Aorta (tissue), 5 donors: ENCODE measurements around the gene ANO6. TPM values are rescaled to one million over a fixed set of nuclear protein-coding genes. Genes with fewer than 3 reads are reported as not detected.

Experiments used
- ATAC-seq: fragments of 200-7000 bp; cut with Tn5 transposase; one replicate; pipeline ENCODE4 v1.9.1; 2022; ENCODE audit warnings: moderate library complexity; ENCODE audit not compliant: low FRiP score
- DNase-seq, 2 donors: peaks; one replicate each; pipeline ENCODE4 v3.0.0-alpha.2; 2020
- H3K27ac ChIP-seq, 2 donors: one replicate each; pipeline ENCODE4 v1.5.1; 2013; ENCODE audit warnings: low read length in 2 of 2, mild to moderate bottlenecking in 2 of 2, moderate library complexity in 2 of 2, control low read depth in 1 of 2, inconsistent platforms in 1 of 2, low read depth in 1 of 2
- H3K27me3 ChIP-seq, 2 donors: one replicate each; pipeline ENCODE4 v1.6.1; 2013; ENCODE audit warnings: control low read depth in 1 of 2, low read length in 1 of 2, mild to moderate bottlenecking in 1 of 2, moderate library complexity in 1 of 2; ENCODE audit not compliant: insufficient read depth in 2 of 2, control insufficient read depth in 1 of 2
- H3K36me3 ChIP-seq, 2 donors: one replicate each; pipeline ENCODE4 v1.6.1; 2013; ENCODE audit warnings: control low read depth in 1 of 2, low read length in 1 of 2, mild to moderate bottlenecking in 1 of 2; ENCODE audit not compliant: insufficient read depth in 2 of 2, control insufficient read depth in 1 of 2
- H3K4me1 ChIP-seq, 2 donors: one replicate each; pipeline ENCODE4 v1.6.1; 2013; ENCODE audit warnings: low read length in 2 of 2, control low read depth in 1 of 2, mild to moderate bottlenecking in 1 of 2, moderate library complexity in 1 of 2; ENCODE audit not compliant: insufficient read depth in 2 of 2, control insufficient read depth in 1 of 2
- H3K4me3 ChIP-seq, 2 donors: one replicate each; pipeline ENCODE4 v1.5.1; 2013; ENCODE audit warnings: low read length in 2 of 2, control low read depth in 1 of 2, mild to moderate bottlenecking in 1 of 2
- H3K9me3 ChIP-seq: one replicate; pipeline ENCODE4 v1.6.1; 2013; ENCODE audit warnings: mild to moderate bottlenecking, low read length; ENCODE audit not compliant: control insufficient read depth
- WGBS, 2 donors: extraction: QIAGEN DNeasy Blood & Tissue Kit; methylation state at CpG; one replicate each; pipeline ENCODE4 v1.1.7; 2013; 5-methylcytosine and 5-hydroxymethylcytosine counted together
- intact Hi-C, 2 donors: fragments of 100-400 bp; cut with DNase I; formaldehyde crosslinking; loops; one replicate each; pipeline versions ENCODE4 v1.14.2 to v1.15.0; 2022
- polyA plus RNA-seq, 2 donors: library from polyadenylated mRNA; stranded (reverse); fragments of 200-250 nt; gene quantifications; one replicate each; pipeline ENCODE4 v1.2.3, GENCODE V29; 2013
- total RNA-seq, 2 donors: library from RNA; stranded (reverse); fragmentation: NEBNext Ultra II Directional; extraction: Animal tissue kit (Norgen Biotek cat#: 25700); gene quantifications; one replicate each; pipeline ENCODE4 v1.2.1, GENCODE V29; 2021
- donor health status: healthy with polysubstance abuse.
- donor health status: Bipolar disorder and iron deficiency.
- donor health status: DM: no; HTN: no; CAD: no.
- donor health status: DM: no; HTN: no; CAD: no.
- donor health status: DM: yes; HTN: yes; CAD: no.

ANO6 gene
- total and polyA plus RNA-seq, 4 donors: 16.0 to 129 (median 64.6) TPM

GRCh38 chr12:45183246-45183645 is 32.6 kb upstream of the ANO6 start:
- WGBS, 2 donors: 27 to 30% methylated on average over 2 of the region's 2 CpGs
- H3K4me1 ChIP-seq: no peaks in the 10 kb centered on the region
- no peaks in the 10 kb centered on the region for H3K36me3 ChIP-seq
- ATAC-seq (no peak), DNase-seq (no peak)
- intact Hi-C loops: loop anchor here in 1 of 2 donors (5.0 to 10.0 kb wide), 2 partner anchors 204 to 542 kb away; partner anchors contain the start of gene ARID2
- H3K27me3 ChIP-seq: no peaks in the 10 kb centered on the region
- H3K27ac ChIP-seq: no peak overlapping the region
- H3K4me3 ChIP-seq: no peak overlapping the region
- peaks cover 3% of the 10 kb centered on the region for H3K9me3 ChIP-seq

GRCh38 chr12:45184147-45184963 is 31.5 kb upstream of the ANO6 start:
- peak overlapping the region in 1 of 2 donors; percentile 36 for H3K27ac ChIP-seq
- H3K4me3 ChIP-seq: no peak overlapping the region
- DNase-seq (no peak), ATAC-seq (no peak)
- peaks cover 1% of the 10 kb centered on the region for H3K9me3 ChIP-seq
- intact Hi-C loops: loop anchor here in 1 of 2 donors (5.0 to 10.0 kb wide), 2 partner anchors 203 to 540 kb away; partner anchors contain the start of gene ARID2
- 53 to 54% methylated on average over 6 of the region's 6 CpGs for WGBS, 2 donors
- no peaks in the 10 kb centered on the region for H3K4me1 ChIP-seq
- no peaks in the 10 kb centered on the region for H3K27me3 ChIP-seq
- H3K36me3 ChIP-seq: no peaks in the 10 kb centered on the region

GRCh38 chr12:45186762-45187161 is 29.1 kb upstream of the ANO6 start:
- intact Hi-C loops: loop anchor here in 1 of 2 donors (10.0 kb wide), 1 partner anchor 538 kb away; the partner anchor contains the start of gene ARID2
- ATAC-seq (no peak), DNase-seq (no peak)
- no peak overlapping the region for H3K4me3 ChIP-seq
- no peaks in the 10 kb centered on the region for H3K4me1 ChIP-seq
- H3K36me3 ChIP-seq: no peaks in the 10 kb centered on the region
- no peaks in the 10 kb centered on the region for H3K9me3 ChIP-seq
- no peaks in the 10 kb centered on the region for H3K27me3 ChIP-seq
- 89 to 91% methylated on average over 2 of the region's 2 CpGs for WGBS, 2 donors
- no peak overlapping the region for H3K27ac ChIP-seq

- no peaks in the 10 kb centered on the region for H3K36me3 ChIP-seq
- no peaks in the 10 kb centered on the region for H3K9me3 ChIP-seq
- DNase-seq: no peak
- H3K4me1 ChIP-seq: peaks cover 0 to 2% of the 10 kb centered on the region in 2 donors
- ATAC-seq: no peak
- no peaks in the 10 kb centered on the region for H3K27me3 ChIP-seq
- no peak overlapping the region for H3K27ac ChIP-seq
- intact Hi-C loops: loop anchor here in 1 of 2 donors (10.0 kb wide), 1 partner anchor 535 kb away; the partner anchor contains the start of gene ARID2
- H3K4me3 ChIP-seq: no peak overlapping the region
- WGBS, 2 donors: 59 to 80% methylated on average over 1 of the region's 1 CpG
Measured at GRCh38 chr12:45189766-45190403, 26.0 kb upstream of the ANO6 start.

- intact Hi-C loops: no loop called here
- Histone ChIP-seq H3K9me3 (no peaks in the 10 kb centered on the region), H3K27ac (no peak overlapping the region), H3K36me3 (no peaks in the 10 kb centered on the region), H3K4me3 (no peak overlapping the region), H3K27me3 (no peaks in the 10 kb centered on the region), H3K4me1 (peaks cover 0 to 2% of the 10 kb centered on the region in 2 donors)
- 96 to 97% methylated on average over 1 of the region's 1 CpG for WGBS, 2 donors
- ATAC-seq (no peak), DNase-seq (no peak)
Measured at GRCh38 chr12:45191239-45191638, 24.7 kb upstream of the ANO6 start.

GRCh38 chr12:45192707-45193106 is 23.2 kb upstream of the ANO6 start:
- H3K27me3 ChIP-seq: no peaks in the 10 kb centered on the region
- H3K36me3 ChIP-seq: no peaks in the 10 kb centered on the region
- peaks cover 0 to 2% of the 10 kb centered on the region in 2 donors for H3K4me1 ChIP-seq
- no peak overlapping the region for H3K4me3 ChIP-seq
- ATAC-seq: no peak
- 79 to 85% methylated on average over 4 of the region's 4 CpGs for WGBS, 2 donors
- no peak overlapping the region for H3K27ac ChIP-seq
- H3K9me3 ChIP-seq: no peaks in the 10 kb centered on the region
- no peak for DNase-seq
- intact Hi-C loops: no loop called here

- H3K4me3 ChIP-seq: no peak overlapping the region
- DNase-seq (no peak), ATAC-seq (no peak)
- peaks cover 2 to 3% of the 10 kb centered on the region in 2 donors for H3K4me1 ChIP-seq
- no peaks in the 10 kb centered on the region for H3K27me3 ChIP-seq
- no peak overlapping the region for H3K27ac ChIP-seq
- H3K36me3 ChIP-seq: no peaks in the 10 kb centered on the region
- WGBS, 2 donors: 61 to 70% methylated on average over 7 of the region's 7 CpGs
- intact Hi-C loops: no loop called here
- H3K9me3 ChIP-seq: no peaks in the 10 kb centered on the region
Measured at GRCh38 chr12:45200491-45201043, 15.3 kb upstream of the ANO6 start.

- ATAC-seq: no peak
- 87 to 98% methylated on average over 1 of the region's 1 CpG for WGBS, 2 donors
Measured at GRCh38 chr12:45203767-45204166, 12.1 kb upstream of the ANO6 start.

More at GRCh38 chr12:45203767-45204166, 12.1 kb upstream of the ANO6 start:
- Histone ChIP-seq H3K4me3 (no peak overlapping the region), H3K9me3 (no peaks in the 10 kb centered on the region), H3K4me1 (peaks cover 0 to 3% of the 10 kb centered on the region in 2 donors), H3K36me3 (no peaks in the 10 kb centered on the region), H3K27me3 (no peaks in the 10 kb centered on the region), H3K27ac (no peak overlapping the region)
- no peak for DNase-seq
- intact Hi-C loops: no loop called here
